CD4-positive, alpha-beta memory T cell (primary cell): ENCODE data around the gene E2F4. TPM values are rescaled to one million over a fixed set of nuclear protein-coding genes. Genes with fewer than 3 reads are reported as not detected.

Source experiments
- CTCF ChIA-PET: fragments of 350-600 bp; sonication (Branson Sonifier 250); formaldehyde crosslinking; loops from one replicate; lab custom pipeline; 2021; ENCODE audit warnings: inconsistent platforms; ENCODE audit not compliant: partially characterized antibody; lab: Charles Lee
- POLR2A ChIA-PET: fragments of 350-600 bp; sonication (Branson Sonifier 250); formaldehyde crosslinking; loops from one replicate; lab custom pipeline; 2021; ENCODE audit not compliant: partially characterized antibody; lab: Charles Lee
- DNase-seq, 5 donors: peaks; one replicate each; pipeline versions ENCODE4 v3.0.0 to v3.0.0-alpha.2; 2020 to 2022; ENCODE audit warnings: mixed read lengths in 1 of 5
- H3K27ac ChIP-seq: one replicate; pipeline ENCODE4 v1.7.0; 2013; ENCODE audit warnings: low read depth, low read length
- H3K27me3 ChIP-seq: 2 replicates; pipeline ENCODE4 v1.7.0; 2013; ENCODE audit warnings: mild to moderate bottlenecking, low read length, moderate library complexity; ENCODE audit not compliant: insufficient read depth
- H3K36me3 ChIP-seq: 2 replicates; pipeline ENCODE4 v1.7.0; 2013; ENCODE audit warnings: mild to moderate bottlenecking, low read length, moderate library complexity; ENCODE audit not compliant: insufficient read depth
- H3K4me1 ChIP-seq: 2 replicates; pipeline ENCODE4 v1.7.0; 2013; ENCODE audit warnings: mild to moderate bottlenecking, low read length, moderate library complexity; ENCODE audit not compliant: insufficient read depth
- H3K4me3 ChIP-seq, 2 donors: one replicate each; pipeline ENCODE4 v1.7.0; 2013; ENCODE audit warnings: low read length in 2 of 2, mild to moderate bottlenecking in 1 of 2
- H3K9me3 ChIP-seq, 2 donors: one replicate each; pipeline ENCODE4 v1.7.0; 2013; ENCODE audit warnings: low read length in 2 of 2, control low read depth in 1 of 2; ENCODE audit not compliant: control insufficient read depth in 1 of 2
- H3K27ac Mint-ChIP-seq, 7 donors: one replicate each; pipeline ENCODE4 v1.8.0; 2020 to 2021; ENCODE audit warnings: mixed read lengths in 7 of 7, mild to moderate bottlenecking in 6 of 7, inconsistent platforms in 3 of 7, moderate library complexity in 3 of 7
- H3K27me3 Mint-ChIP-seq, 2 donors: one replicate each; pipeline ENCODE4 v1.8.0; 2020 to 2021; ENCODE audit warnings: mixed read lengths in 2 of 2
- H3K36me3 Mint-ChIP-seq, 2 donors: one replicate each; pipeline ENCODE4 v1.8.0; 2020 to 2021; ENCODE audit warnings: mixed read lengths in 2 of 2, inconsistent platforms in 1 of 2, mild to moderate bottlenecking in 1 of 2
- H3K4me1 Mint-ChIP-seq, 4 donors: one replicate each; pipeline ENCODE4 v1.8.0; 2020 to 2021; ENCODE audit warnings: mixed read lengths in 4 of 4, mild to moderate bottlenecking in 1 of 4
- H3K4me3 Mint-ChIP-seq, 8 donors: one replicate each; pipeline ENCODE4 v1.8.0; 2020 to 2021; ENCODE audit warnings: mixed read lengths in 8 of 8, mild to moderate bottlenecking in 7 of 8, moderate library complexity in 6 of 8, inconsistent platforms in 3 of 8
- H3K9me3 Mint-ChIP-seq, 8 donors: one replicate each; pipeline ENCODE4 v1.8.0; 2020 to 2021; ENCODE audit warnings: mixed read lengths in 8 of 8, mild to moderate bottlenecking in 5 of 8, inconsistent platforms in 3 of 8, moderate library complexity in 1 of 8
- intact Hi-C: fragments of 100-400 bp; cut with micrococcal nuclease; formaldehyde crosslinking; loops from one replicate; pipeline ENCODE4 v1.15.1; 2023
- polyA plus RNA-seq, 2 donors: library from polyadenylated mRNA; unstranded; fragments of 300-500 nt; fragmentation: Illumina TruSeq; gene quantifications; one replicate each; pipeline ENCODE4 v1.2.3, GENCODE V29; 2021
- total RNA-seq, 2 experiments: library from RNA; stranded (reverse); gene quantifications; one replicate each; pipeline ENCODE4 v1.2.3, GENCODE V29; 2021

Gene E2F4
- total and polyA plus RNA-seq, 4 experiments from 2014 or later = 53.6 to 91.3 (median 84.2) TPM

DNA sequence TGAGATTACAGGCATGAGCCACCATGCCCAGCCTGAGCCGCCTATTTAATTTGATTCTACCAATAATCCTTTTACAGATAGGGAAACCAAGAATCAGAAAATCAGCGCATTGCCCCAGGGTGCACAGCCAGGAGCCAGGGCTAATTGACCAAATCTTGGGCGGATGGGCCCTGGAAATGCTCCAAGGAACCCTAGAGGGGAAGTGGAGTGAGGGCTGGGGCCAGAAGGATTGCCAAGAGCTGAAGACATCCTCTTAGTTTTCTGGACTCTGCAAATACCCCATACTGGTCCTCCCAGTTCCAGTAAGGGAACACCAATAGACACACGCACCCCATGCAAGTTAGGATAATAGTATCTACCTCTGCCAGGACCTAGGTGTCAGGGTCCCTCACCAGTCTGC is 51.5 kb downstream of the E2F4 start:
- Histone ChIP-seq H3K4me1 (peaks cover 46% of the 10 kb centered on the region), H3K36me3 (peaks cover 15% of the 10 kb centered on the region), H3K27me3 (no peaks in the 10 kb centered on the region), H3K4me3 (no peak overlapping the region), H3K9me3 (no peaks in the 10 kb centered on the region), H3K27ac (peak overlapping the region; percentile 82)
- Mint-ChIP-seq H3K36me3 (peaks cover 2 to 22% of the 10 kb centered on the region in 2 donors), H3K27ac (peak overlapping the region; percentile 22 to 100 (median 97)), H3K4me3 (no peak overlapping the region), H3K9me3 (no peaks in the 10 kb centered on the region), H3K4me1 (peaks cover 22 to 53% (median 40%) of the 10 kb centered on the region in 4 donors), H3K27me3 (no peaks in the 10 kb centered on the region)
- intact Hi-C loops = no loop called here
- CTCF ChIA-PET = interaction anchor here (1.0 to 2.1 kb wide), 2 partner anchors 17 to 46 kb away, joined by 3 to 15 read pairs; partner anchors contain the start of gene TMEM208
- no peak for DNase-seq
- POLR2A ChIA-PET = interaction anchor here (1.0 to 10.5 kb wide), 7 partner anchors 13 to 238 kb away, joined by 3 to 259 read pairs (median 10); partner anchors contain the start of genes ATP6V0D1, E2F4, FBXL8 and TMEM208

- peaks cover 26 to 59% (median 42%) of the 10 kb centered on the region in 4 donors for H3K4me1 Mint-ChIP-seq
- Histone ChIP-seq H3K27ac (peak overlapping the region; percentile 82), H3K36me3 (peaks cover 4% of the 10 kb centered on the region), H3K9me3 (no peaks in the 10 kb centered on the region), H3K4me1 (peaks cover 53% of the 10 kb centered on the region), H3K27me3 (no peaks in the 10 kb centered on the region), H3K4me3 (peak overlapping the region; percentile 4 to 11)
- POLR2A ChIA-PET = interaction anchor here (0.6 to 10.5 kb wide), 16 partner anchors 14 to 727 kb away, joined by 3 to 259 read pairs (median 5); partner anchors contain the start of genes ATP6V0D1, E2F4, FBXL8 and PLEKHG4
- peak overlapping the region; percentile 94 to 100 (median 97) for H3K27ac Mint-ChIP-seq
- peak overlapping the region; percentile 55 to 95 (median 78) for H3K4me3 Mint-ChIP-seq
- peaks cover 0 to 12% of the 10 kb centered on the region in 2 donors for H3K36me3 Mint-ChIP-seq
- no peaks in the 10 kb centered on the region for H3K9me3 Mint-ChIP-seq
- CTCF ChIA-PET = interaction anchor here (0.6 to 2.1 kb wide), 9 partner anchors 9 to 227 kb away, joined by 3 to 15 read pairs (median 3); partner anchors contain the start of gene TMEM208
- peak; percentile 58 to 97 (median 65) for DNase-seq
- peaks cover 0 to under 1% of the 10 kb centered on the region in 2 donors for H3K27me3 Mint-ChIP-seq
- intact Hi-C loops = loop anchor here (5.0 kb wide), 1 partner anchor 82 kb away; the partner anchor contains the start of gene HSF4
Measured at GRCh38 chr16:67244387-67245185, 52.6 kb downstream of the E2F4 start.

GRCh38 chr16:67245186-67245585 is 53.2 kb downstream of the E2F4 start:
- peaks cover 26 to 65% (median 45%) of the 10 kb centered on the region in 4 donors for H3K4me1 Mint-ChIP-seq
- H3K27me3 Mint-ChIP-seq = peaks cover under 1 to 1% of the 10 kb centered on the region in 2 donors
- no peak for DNase-seq
- intact Hi-C loops = loop anchor here (5.0 kb wide), 1 partner anchor 83 kb away; the partner anchor contains the start of gene HSF4
- ChIA-PET CTCF (interaction anchor here (0.6 to 2.1 kb wide), 7 partner anchors 10 to 228 kb away, joined by 3 to 15 read pairs (median 3); partner anchors contain the start of gene TMEM208), POLR2A (interaction anchor here (0.6 to 10.5 kb wide), 10 partner anchors 14 to 728 kb away, joined by 3 to 259 read pairs (median 8); partner anchors contain the start of genes E2F4, FBXL8, PLEKHG4 and TMEM208)
- Histone ChIP-seq H3K27ac (peak overlapping the region; percentile 82), H3K9me3 (no peaks in the 10 kb centered on the region), H3K36me3 (no peaks in the 10 kb centered on the region), H3K4me3 (peak overlapping the region in 1 of 2 donors; percentile 11), H3K4me1 (peaks cover 57% of the 10 kb centered on the region), H3K27me3 (no peaks in the 10 kb centered on the region)
- peaks cover 0 to 12% of the 10 kb centered on the region in 2 donors for H3K36me3 Mint-ChIP-seq
- H3K27ac Mint-ChIP-seq = peak overlapping the region; percentile 94 to 100 (median 97)
- H3K9me3 Mint-ChIP-seq = no peaks in the 10 kb centered on the region
- peak overlapping the region; percentile 55 to 95 (median 78) for H3K4me3 Mint-ChIP-seq

DNA sequence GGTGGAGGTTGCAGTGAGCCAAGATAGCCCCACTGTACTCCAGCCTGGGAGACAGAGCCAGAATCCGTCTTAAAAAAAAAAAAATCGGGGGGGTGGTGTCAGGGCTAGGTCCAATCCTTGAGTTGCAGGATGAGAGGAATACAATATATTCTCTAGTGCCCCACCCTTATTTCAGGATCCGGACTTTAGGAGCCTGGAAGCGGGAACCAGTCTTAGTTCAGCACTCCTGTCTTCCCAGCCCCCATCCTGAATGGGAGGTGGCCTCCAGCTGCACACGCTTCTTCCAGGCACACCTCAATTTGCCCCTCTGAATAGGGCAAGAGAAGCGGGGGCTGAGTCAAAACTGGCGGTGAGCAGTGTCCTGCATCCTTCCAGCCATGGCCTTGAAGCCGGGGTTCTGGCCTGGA is 53.7 kb downstream of the E2F4 start:
- peak overlapping the region; percentile 48 to 95 (median 75) for H3K4me3 Mint-ChIP-seq
- H3K9me3 ChIP-seq = no peaks in the 10 kb centered on the region
- no peaks in the 10 kb centered on the region for H3K27me3 ChIP-seq
- peak overlapping the region; percentile 82 for H3K27ac ChIP-seq
- peaks cover 1 to 3% of the 10 kb centered on the region in 2 donors for H3K27me3 Mint-ChIP-seq
- ChIA-PET CTCF (interaction anchor here (0.6 to 2.1 kb wide), 3 partner anchors 19 to 61 kb away, joined by 3 to 15 read pairs (median 4); partner anchors contain the start of gene TMEM208), POLR2A (interaction anchor here (1.1 to 10.5 kb wide), 6 partner anchors 15 to 90 kb away, joined by 3 to 259 read pairs (median 10); partner anchors contain the start of genes E2F4, FBXL8, TMEM208 and TRADD)
- peak overlapping the region in 1 of 2 donors; percentile 73 for H3K4me3 ChIP-seq
- H3K4me1 Mint-ChIP-seq = peaks cover 26 to 67% (median 46%) of the 10 kb centered on the region in 4 donors
- no peaks in the 10 kb centered on the region for H3K36me3 ChIP-seq
- peak overlapping the region; percentile 94 to 100 (median 97) for H3K27ac Mint-ChIP-seq
- H3K36me3 Mint-ChIP-seq = peaks cover 0 to 12% of the 10 kb centered on the region in 2 donors
- no peaks in the 10 kb centered on the region for H3K9me3 Mint-ChIP-seq
- intact Hi-C loops = loop anchor here (2.0 to 5.0 kb wide), 3 partner anchors 53 to 83 kb away; partner anchors contain the start of genes E2F4, HSF4 and MATCAP1
- peaks cover 57% of the 10 kb centered on the region for H3K4me1 ChIP-seq
- DNase-seq = no peak

DNA sequence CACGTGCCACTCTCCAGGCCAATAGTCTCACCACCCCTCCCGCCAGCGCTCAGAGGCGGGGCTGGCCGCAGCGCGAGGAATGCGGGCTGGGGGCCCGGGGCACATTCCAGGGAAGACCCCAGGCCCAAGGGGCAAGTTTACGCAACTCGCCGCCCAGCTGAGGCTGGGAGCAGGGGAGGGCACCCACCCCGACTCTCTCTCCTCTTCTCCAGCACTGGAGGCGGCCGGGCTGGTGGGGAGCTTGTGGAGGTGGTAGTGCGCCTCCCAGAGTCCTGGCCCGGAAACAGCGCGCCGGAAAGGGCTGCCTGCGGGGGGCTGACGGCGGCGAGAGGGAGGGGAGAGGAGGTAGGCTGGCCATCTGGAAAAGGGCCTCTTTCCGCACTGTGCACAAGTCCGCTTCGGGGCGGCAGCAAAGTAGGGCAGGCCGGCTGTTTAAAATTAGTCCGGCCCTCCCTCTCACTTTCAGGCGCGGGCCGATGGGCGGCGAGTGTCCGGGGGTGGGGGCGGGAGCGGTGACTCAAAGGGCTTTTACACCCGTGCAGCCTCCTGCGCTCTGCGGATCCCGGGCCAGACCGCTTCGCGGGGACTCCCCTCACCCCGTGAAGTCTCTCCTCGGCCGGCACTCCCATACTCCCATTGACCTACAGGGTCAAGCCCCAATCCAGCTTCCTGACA is 54.3 kb downstream of the E2F4 start:
- Mint-ChIP-seq H3K4me1 (peaks cover 26 to 65% (median 46%) of the 10 kb centered on the region in 4 donors), H3K4me3 (peak overlapping the region; percentile 84 to 95 (median 91)), H3K9me3 (no peaks in the 10 kb centered on the region), H3K27ac (peak overlapping the region; percentile 84 to 100 (median 95)), H3K36me3 (peaks cover 0 to 10% of the 10 kb centered on the region in 2 donors), H3K27me3 (peaks cover 1 to 3% of the 10 kb centered on the region in 2 donors)
- Histone ChIP-seq H3K4me3 (peak overlapping the region; percentile 73 to 85), H3K27ac (peak overlapping the region; percentile 82), H3K27me3 (no peaks in the 10 kb centered on the region), H3K9me3 (no peaks in the 10 kb centered on the region), H3K36me3 (no peaks in the 10 kb centered on the region), H3K4me1 (peaks cover 57% of the 10 kb centered on the region)
- intact Hi-C loops = loop anchor here (2.0 to 5.0 kb wide), 3 partner anchors 53 to 84 kb away; partner anchors contain the start of genes E2F4, HSF4 and MATCAP1
- DNase-seq = peak in 2 of 5 donors; percentile 13 to 28
- ChIA-PET CTCF (interaction anchor here (0.9 to 1.8 kb wide), 2 partner anchors 19 to 48 kb away, joined by 4 to 5 read pairs; partner anchors contain the start of gene TMEM208), POLR2A (interaction anchor here (2.4 to 10.5 kb wide), 2 partner anchors 15 to 87 kb away, joined by 22 to 259 read pairs; partner anchors contain the start of genes FBXL8, TMEM208 and TRADD)

GRCh38 chr16:67246756-67247191 is 54.8 kb downstream of the E2F4 start:
- peak overlapping the region; percentile 73 to 85 for H3K4me3 ChIP-seq
- Mint-ChIP-seq H3K36me3 (peaks cover 0 to 9% of the 10 kb centered on the region in 2 donors), H3K4me1 (peaks cover 26 to 61% (median 44%) of the 10 kb centered on the region in 4 donors), H3K27me3 (peaks cover 1 to 3% of the 10 kb centered on the region in 2 donors), H3K9me3 (no peaks in the 10 kb centered on the region), H3K27ac (peak overlapping the region; percentile 84 to 100 (median 95)), H3K4me3 (peak overlapping the region; percentile 84 to 95 (median 91))
- H3K9me3 ChIP-seq = no peaks in the 10 kb centered on the region
- no peaks in the 10 kb centered on the region for H3K36me3 ChIP-seq
- POLR2A ChIA-PET = interaction anchor here (1.1 to 10.5 kb wide), 7 partner anchors 16 to 228 kb away, joined by 3 to 259 read pairs (median 4); partner anchors contain the start of genes FBXL8, TMEM208 and TRADD
- H3K4me1 ChIP-seq = peaks cover 57% of the 10 kb centered on the region
- DNase-seq = peak in 4 of 5 donors; percentile 34 to 78 (median 40)
- H3K27me3 ChIP-seq = no peaks in the 10 kb centered on the region
- peak overlapping the region; percentile 82 for H3K27ac ChIP-seq
- intact Hi-C loops = loop anchor here (1.0 to 5.0 kb wide), 7 partner anchors 10 to 84 kb away; partner anchors contain the start of genes E2F4, HSF4, MATCAP1 and PLEKHG4
- CTCF ChIA-PET = interaction anchor here (0.9 to 1.8 kb wide), 5 partner anchors 9 to 281 kb away, joined by 3 to 10 read pairs (median 4); partner anchors contain the start of gene TMEM208
